Neutrophil (primary cell): ENCODE results near the gene SESTD1.

Source experiments
- H3K27ac ChIP-seq: fragments of 200-600 bp; sonication (generic); 2 replicates; pipeline ENCODE4 v1.5.1; 2016; ENCODE audit warnings: mild to moderate bottlenecking, moderate library complexity
- H3K27me3 ChIP-seq: fragments of 200-600 bp; sonication (generic); 2 replicates; pipeline ENCODE4 v1.6.0; 2016; ENCODE audit warnings: mild to moderate bottlenecking
- H3K36me3 ChIP-seq: fragments of 200-600 bp; sonication (generic); 2 replicates; pipeline ENCODE4 v1.5.1; 2017
- H3K4me1 ChIP-seq, 2 experiments: fragments of 200-600 bp in 1 of 2; sonication (generic) in 1 of 2; 1 replicate in 1 of 2; 2 replicates in 1 of 2; pipeline versions ENCODE4 v1.5.1 to v1.6.1; 2013 to 2016; ENCODE audit warnings: low read depth in 1 of 2, low read length in 1 of 2, mild to moderate bottlenecking in 1 of 2, moderate library complexity in 1 of 2; ENCODE audit not compliant: control insufficient read depth in 1 of 2, insufficient read depth in 1 of 2
- H3K4me3 ChIP-seq, 2 experiments: fragments of 200-600 bp in 1 of 2; sonication (generic) in 1 of 2; 1 replicate in 1 of 2; 2 replicates in 1 of 2; pipeline ENCODE4 v1.5.1; 2013 to 2016; ENCODE audit warnings: low read depth in 1 of 2, low read length in 1 of 2, mild to moderate bottlenecking in 1 of 2, moderate library complexity in 1 of 2
- H3K9me3 ChIP-seq: fragments of 200-600 bp; sonication (generic); 2 replicates; pipeline ENCODE4 v1.5.1; 2016
- CTCF ChIP-seq: fragments of 200-600 bp; sonication (generic); IDR thresholded peaks from 2 replicates; pipeline ENCODE4 v1.5.1; 2016; ENCODE audit warnings: antibody characterized with exemption

Gene SESTD1

GRCh38 chr2:179265082-179265510 lies 464 bp upstream of the SESTD1 start:
- peaks cover 19 to 21% of the 10 kb centered on the region in 2 experiments for H3K4me1 ChIP-seq
- H3K36me3 ChIP-seq, result no peaks in the 10 kb centered on the region
- peak overlapping the region; percentile 70 to 77 for H3K4me3 ChIP-seq
- H3K9me3 ChIP-seq, result no peaks in the 10 kb centered on the region
- H3K27ac ChIP-seq, result peak overlapping the region; percentile 77
- no peaks in the 10 kb centered on the region for H3K27me3 ChIP-seq
- no peak for TF ChIP-seq CTCF

GRCh38 chr2:179263446-179264367 lies 925 bp downstream of the SESTD1 start:
- Histone ChIP-seq H3K4me3 (peak overlapping the region; percentile 70 to 77), H3K4me1 (peaks cover 19 to 21% of the 10 kb centered on the region in 2 experiments), H3K36me3 (no peaks in the 10 kb centered on the region), H3K27me3 (no peaks in the 10 kb centered on the region), H3K9me3 (no peaks in the 10 kb centered on the region), H3K27ac (peak overlapping the region; percentile 77)
- no peak for TF ChIP-seq CTCF

GRCh38 chr2:179263015-179263414 lies 1.6 kb downstream of the SESTD1 start:
- Histone ChIP-seq H3K4me3 (peak overlapping the region; percentile 70 to 77), H3K27ac (no peak overlapping the region)

GRCh38 chr2:179262077-179262660 lies 2.5 kb downstream of the SESTD1 start:
- TF ChIP-seq CTCF, result no peak
- H3K27me3 ChIP-seq, result no peaks in the 10 kb centered on the region
- H3K36me3 ChIP-seq, result no peaks in the 10 kb centered on the region
- no peak overlapping the region for H3K4me3 ChIP-seq
- H3K9me3 ChIP-seq, result no peaks in the 10 kb centered on the region
- no peak overlapping the region for H3K27ac ChIP-seq
- peaks cover 19 to 21% of the 10 kb centered on the region in 2 experiments for H3K4me1 ChIP-seq

More at GRCh38 chr2:179263015-179263414, 1.6 kb downstream of the SESTD1 start:
- H3K36me3 ChIP-seq, result no peaks in the 10 kb centered on the region
- no peaks in the 10 kb centered on the region for H3K27me3 ChIP-seq
- no peaks in the 10 kb centered on the region for H3K9me3 ChIP-seq
- H3K4me1 ChIP-seq, result peaks cover 19 to 21% of the 10 kb centered on the region in 2 experiments
- no peak for TF ChIP-seq CTCF

- Histone ChIP-seq H3K4me3 (no peak overlapping the region), H3K9me3 (no peaks in the 10 kb centered on the region), H3K27ac (no peak overlapping the region), H3K36me3 (no peaks in the 10 kb centered on the region), H3K27me3 (no peaks in the 10 kb centered on the region), H3K4me1 (peaks cover 19 to 21% of the 10 kb centered on the region in 2 experiments)
- no peak for TF ChIP-seq CTCF
These were observed 3.3 kb downstream of the SESTD1 start for GRCh38 chr2:179261151-179261825.
